HEK293 (cell line): ENCODE data around the gene APRT.

Experiments used
- ZBTB17 ChIP-seq: fragments of 450-650 bp; formaldehyde crosslinking; IDR thresholded peaks from 2 replicates; pipeline ENCODE4 v1.5.1; 2016; ENCODE audit warnings: missing biosample characterization, missing genetic modification characterization
- ZBTB21 ChIP-seq: fragments of 450-650 bp; formaldehyde crosslinking; IDR thresholded peaks from 2 replicates; pipeline ENCODE4 v1.5.1; 2017; ENCODE audit warnings: missing biosample characterization, missing genetic modification characterization
- ZNF26 ChIP-seq: fragments of 450-650 bp; formaldehyde crosslinking; IDR thresholded peaks from 2 replicates; pipeline ENCODE4 v1.5.1; 2016; ENCODE audit warnings: missing biosample characterization, missing genetic modification characterization
- ZNF416 ChIP-seq: fragments of 450-650 bp; formaldehyde crosslinking; IDR thresholded peaks from 2 replicates; pipeline ENCODE4 v1.5.1; 2016; ENCODE audit warnings: missing biosample characterization, missing genetic modification characterization

GRCh38 chr16:88769617-88770460 lies 41.9 kb downstream of the APRT start:
- no peak for TF ChIP-seq ZNF416 (tag by site-specific recombination)
- no peak for TF ChIP-seq ZBTB17
- TF ChIP-seq ZBTB21: no peak
- no peak for TF ChIP-seq ZNF26 (tag by site-specific recombination)
